Heart right ventricle (tissue), 16 donors: ENCODE measurements around the gene CADM1. TPM values are rescaled to one million over a fixed set of nuclear protein-coding genes. Genes with fewer than 3 reads are reported as not detected.

ENCODE experiments used
- ATAC-seq, 8 donors: fragments of 200-7000 bp; cut with Tn5 transposase; one replicate each; pipeline ENCODE4 v1.9.1; 2020; ENCODE audit warnings: mild to moderate bottlenecking in 8 of 8, moderate library complexity in 8 of 8, moderate number of reproducible peaks in 1 of 8
- DNase-seq, 2 donors: peaks; one replicate each; pipeline ENCODE4 v3.0.0-alpha.2; 2020
- H3K27ac ChIP-seq, 10 donors: fragments of 200-600 bp; sonication (generic) in 2 of 10; one replicate each; pipeline versions ENCODE4 v1.5.0 to v1.8.0; 2020 to 2022; ENCODE audit warnings: mild to moderate bottlenecking in 3 of 10
- H3K27me3 ChIP-seq, 7 donors: fragments of 200-600 bp; one replicate each; pipeline ENCODE4 v1.8.0; 2021 to 2022; ENCODE audit warnings: mild to moderate bottlenecking in 2 of 7
- H3K36me3 ChIP-seq, 9 donors: fragments of 200-600 bp; sonication (generic) in 1 of 9; one replicate each; pipeline versions ENCODE4 v1.5.0 to v1.8.0; 2020 to 2022; ENCODE audit warnings: mild to moderate bottlenecking in 2 of 9
- H3K4me1 ChIP-seq, 9 donors: fragments of 200-600 bp; sonication (generic) in 1 of 9; one replicate each; pipeline versions ENCODE4 v1.5.0 to v1.8.0; 2020 to 2022; ENCODE audit warnings: mild to moderate bottlenecking in 4 of 9
- H3K4me3 ChIP-seq, 10 donors: fragments of 200-600 bp; sonication (generic) in 2 of 10; one replicate each; pipeline versions ENCODE4 v1.5.0 to v1.8.0; 2020 to 2022; ENCODE audit warnings: mild to moderate bottlenecking in 7 of 10, moderate library complexity in 2 of 10
- H3K9me3 ChIP-seq, 11 donors: fragments of 200-600 bp in 10 of 11; sonication (generic) in 2 of 11; one replicate each; pipeline versions ENCODE4 v1.5.0 to v1.8.0; 2013 to 2022; ENCODE audit warnings: mild to moderate bottlenecking in 2 of 11, control low read depth in 1 of 11, moderate library complexity in 1 of 11
- WGBS, 2 donors: extraction: QIAGEN DNeasy Blood & Tissue Kit; methylation state at CpG; one replicate each; pipeline ENCODE4 v1.1.7; 2013; ENCODE audit warnings: inconsistent platforms in 1 of 2; 5-methylcytosine and 5-hydroxymethylcytosine counted together
- intact Hi-C, 10 donors: fragments of 100-400 bp; cut with DNase I; formaldehyde crosslinking; loops; one replicate each; pipeline versions ENCODE4 v1.11.1 to v1.14.2; 2022
- polyA plus RNA-seq, 2 donors: library from polyadenylated mRNA; stranded (reverse); fragments of 200-250 nt; gene quantifications; one replicate each; pipeline ENCODE4 v1.2.3, GENCODE V29; 2013
- total RNA-seq, 10 donors: library from RNA; stranded (reverse); fragmentation: NEBNext Ultra II Directional in 3 of 10; extraction: Animal tissue kit (Norgen Biotek cat#: 25700) in 3 of 10; gene quantifications; one replicate each; pipeline versions ENCODE4 v1.2.1 to v1.2.4, GENCODE V29; 2021 to 2023
- TF ChIP-seq, protein P1 (sequence below), 9 donors: fragments of 200-600 bp; sonication (generic) in 2 of 9; IDR thresholded peaks; one replicate each; pipeline versions ENCODE4 v1.5.0 to v1.8.0; 2021 to 2022; ENCODE audit warnings: antibody characterized with exemption in 9 of 9, mild to moderate bottlenecking in 5 of 9, moderate library complexity in 1 of 9
- donor health status: Arrhythmogenic right ventricular cardiomyopathy.
- donor health status: ischemic (EF 13 %, LVEDD 7.1; RV severe dilation, severe dysfunction).
- donor health status: healthy with polysubstance abuse.
- donor health status: DM: no; HTN: yes; CAD: no.
- donor health status: DM: no; HTN: no; CAD: no.
- donor health status: ischemic (EF 25% LVEDD 6.9; RV normal size, moderate dysfunction).
- donor health status: ischemic (EF 25% LVEDD 5.7; RV mildly dilated, moderate dysfunction).
- donor health status: healthy.
- donor health status: DM: yes; HTN: yes; CAD: no.
- donor health status: Ischemic cardiomyopathy.
- donor health status: ischemic (EF 35%, LVEDD 5.7; RV mildly dilated, moderate dysfunction).
- donor health status: nonischemic (EF 11% LVEDD 7.7; RV severe dilation, severe dysfunction).
- donor health status: DM: yes; HTN: yes; CAD: no.
- donor health status: PGD.
- donor health status: ischemic (EF 29% LVEDD 5.4; RV normal size, mild dysfunction).
- donor health status: nonischemic (EF 23%, LVEDD 6.1; RV moderate dilation, normal function).

The CADM1 gene
- total and polyA plus RNA-seq, 12 donors: 10.2 to 83.0 (median 41.4) TPM

DNA sequence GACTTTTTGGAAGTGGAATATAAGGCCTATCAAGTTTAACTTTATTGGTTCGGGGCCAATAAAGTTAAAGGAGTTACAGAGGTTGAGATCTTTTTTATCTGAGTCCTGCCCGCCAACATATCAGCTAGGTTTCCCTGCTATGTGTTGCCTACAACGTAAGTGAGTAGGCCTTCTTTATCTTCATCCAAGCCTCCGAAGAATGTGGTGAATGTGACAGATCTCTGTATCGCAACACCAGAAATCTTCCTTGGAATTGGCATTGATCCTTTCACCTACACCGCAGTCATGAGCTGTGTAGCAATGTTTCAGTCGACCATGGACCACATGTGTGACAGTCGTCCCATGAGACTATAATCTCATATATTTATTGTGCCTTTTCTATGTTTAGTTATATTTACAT, 37.3 kb upstream of the CADM1 start:
- Histone ChIP-seq H3K27me3 (no peaks in the 10 kb centered on the region), H3K9me3 (no peaks in the 10 kb centered on the region), H3K27ac (no peak overlapping the region), H3K4me3 (no peak overlapping the region), H3K36me3 (no peaks in the 10 kb centered on the region), H3K4me1 (peaks cover 0 to 5% (median 0%) of the 10 kb centered on the region in 9 donors)
- DNase-seq: no peak
- whole genome bisulfite sequencing, 2 donors: 64 to 69% methylated on average over 8 of the region's 8 CpGs
- TF ChIP-seq, protein P1, sequence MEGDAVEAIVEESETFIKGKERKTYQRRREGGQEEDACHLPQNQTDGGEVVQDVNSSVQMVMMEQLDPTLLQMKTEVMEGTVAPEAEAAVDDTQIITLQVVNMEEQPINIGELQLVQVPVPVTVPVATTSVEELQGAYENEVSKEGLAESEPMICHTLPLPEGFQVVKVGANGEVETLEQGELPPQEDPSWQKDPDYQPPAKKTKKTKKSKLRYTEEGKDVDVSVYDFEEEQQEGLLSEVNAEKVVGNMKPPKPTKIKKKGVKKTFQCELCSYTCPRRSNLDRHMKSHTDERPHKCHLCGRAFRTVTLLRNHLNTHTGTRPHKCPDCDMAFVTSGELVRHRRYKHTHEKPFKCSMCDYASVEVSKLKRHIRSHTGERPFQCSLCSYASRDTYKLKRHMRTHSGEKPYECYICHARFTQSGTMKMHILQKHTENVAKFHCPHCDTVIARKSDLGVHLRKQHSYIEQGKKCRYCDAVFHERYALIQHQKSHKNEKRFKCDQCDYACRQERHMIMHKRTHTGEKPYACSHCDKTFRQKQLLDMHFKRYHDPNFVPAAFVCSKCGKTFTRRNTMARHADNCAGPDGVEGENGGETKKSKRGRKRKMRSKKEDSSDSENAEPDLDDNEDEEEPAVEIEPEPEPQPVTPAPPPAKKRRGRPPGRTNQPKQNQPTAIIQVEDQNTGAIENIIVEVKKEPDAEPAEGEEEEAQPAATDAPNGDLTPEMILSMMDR (IDR thresholded peaks at IDR 0.05): no peak
- intact Hi-C loops: loop anchor here in 1 of 10 donors (10.0 kb wide), 1 partner anchor 63 kb away; no protein-coding TSS in a partner anchor
- ATAC-seq: no peak

GRCh38 chr11:115539844-115540243, 35.6 kb upstream of the CADM1 start:
- TF ChIP-seq, protein P1 (IDR thresholded peaks at IDR 0.05): no peak
- Histone ChIP-seq H3K27me3 (no peaks in the 10 kb centered on the region), H3K4me1 (peaks cover 0 to 5% (median 0%) of the 10 kb centered on the region in 9 donors), H3K36me3 (no peaks in the 10 kb centered on the region), H3K9me3 (no peaks in the 10 kb centered on the region), H3K4me3 (no peak overlapping the region), H3K27ac (no peak overlapping the region)
- intact Hi-C loops: loop anchor here in 1 of 10 donors (10.0 kb wide), 1 partner anchor 65 kb away; no protein-coding TSS in a partner anchor
- ATAC-seq (no peak), DNase-seq (no peak)
- WGBS, 2 donors: 87 to 97% methylated on average over 1 of the region's 1 CpG

DNA sequence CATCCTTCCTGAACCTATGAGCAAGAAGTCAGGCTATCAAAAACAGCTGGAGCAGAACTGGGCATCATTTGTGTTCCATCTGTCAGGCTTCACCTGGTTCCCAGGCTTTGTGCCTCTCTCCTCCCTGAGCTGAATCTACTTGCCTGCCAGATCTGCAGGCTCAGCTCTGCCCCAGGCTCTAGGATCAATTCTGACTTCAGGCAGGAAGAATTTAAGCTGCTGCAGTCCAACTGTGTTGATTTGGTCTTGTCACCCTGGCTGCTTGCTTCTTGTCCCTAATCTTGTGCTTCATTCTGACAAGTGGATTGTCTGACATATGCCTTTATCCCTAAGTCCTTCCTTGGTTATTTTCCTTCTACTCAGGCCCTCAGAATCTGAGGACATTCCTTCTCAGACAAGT, 31.6 kb upstream of the CADM1 start:
- Histone ChIP-seq H3K9me3 (no peaks in the 10 kb centered on the region), H3K27ac (no peak overlapping the region), H3K27me3 (peaks cover 0 to 8% (median 0%) of the 10 kb centered on the region in 7 donors), H3K4me3 (no peak overlapping the region), H3K36me3 (no peaks in the 10 kb centered on the region), H3K4me1 (no peaks in the 10 kb centered on the region)
- DNase-seq (no peak), ATAC-seq (peak in 1 of 8 donors; percentile 51)
- TF ChIP-seq, protein P1 (IDR thresholded peaks at IDR 0.05): no peak
- intact Hi-C loops: no loop called here

- TF ChIP-seq, protein P1 (IDR thresholded peaks at IDR 0.05): peak in 3 of 9 donors; percentile 15 to 32 (median 22)
- H3K9me3 ChIP-seq: peaks cover 0 to 15% (median 0%) of the 10 kb centered on the region in 11 donors
- no peak overlapping the region for H3K27ac ChIP-seq
- WGBS, 2 donors: 30 to 39% methylated on average over 4 of the region's 4 CpGs
- H3K36me3 ChIP-seq: no peaks in the 10 kb centered on the region
- peaks cover 0 to 14% (median 0%) of the 10 kb centered on the region in 7 donors for H3K27me3 ChIP-seq
- no peaks in the 10 kb centered on the region for H3K4me1 ChIP-seq
- intact Hi-C loops: no loop called here
- H3K4me3 ChIP-seq: no peak overlapping the region
- no peak for ATAC-seq
- no peak for DNase-seq
These were observed 26.5 kb upstream of the CADM1 start for GRCh38 chr11:115530752-115531151.
